ENCODE measurements around the gene H2BK1. TPM values are rescaled to one million over a fixed set of nuclear protein-coding genes. Genes with fewer than 3 reads are reported as not detected.
A peak's percentile ranks its signal among the peaks of the same experiment; 100 is the strongest.

The H2BK1 gene
- polyA plus RNA-seq, 4 donors, result not detected

- Histone ChIP-seq H3K4me3 (ENCODE audit: low read depth in 1 of 3, low read length in 3 of 3) (peak overlapping the region in 1 of 3 donors; percentile 56), H3K27ac (ENCODE audit: low read depth in 1 of 3, low read length in 2 of 3) (no peak overlapping the region), H3K27me3 (ENCODE audit: control insufficient read depth in 3 of 3, insufficient read depth in 3 of 3, low read length in 3 of 3) (peaks cover 0 to 53% (median 11%) of the 10 kb centered on the region in 3 donors), H3K36me3 (ENCODE audit: control insufficient read depth in 3 of 3, insufficient read depth in 2 of 3, low read depth in 1 of 3, low read length in 3 of 3) (peaks cover 0 to 8% (median 0%) of the 10 kb centered on the region in 3 donors), H3K9me3 (ENCODE audit: control insufficient read depth in 2 of 2, insufficient read depth in 1 of 2, low read depth in 1 of 2, low read length in 1 of 2) (no peaks in the 10 kb centered on the region), H3K4me1 (ENCODE audit: control insufficient read depth in 3 of 3, insufficient read depth in 2 of 3, low read depth in 1 of 3, low read length in 2 of 3) (peaks cover 4 to 39% (median 5%) of the 10 kb centered on the region in 3 donors)
- DNase-seq, result no peak
- WGBS, 3 donors, result 41 to 62% (median 61%) methylated on average over 4 of the region's 4 CpGs
- FAIRE-seq, result no peak
Observed at GRCh38 chr7:151246851-151247580, 36.7 kb upstream of the H2BK1 start.

GRCh38 chr7:151246102-151246850 lies 36.0 kb upstream of the H2BK1 start:
- no peak for FAIRE-seq
- H3K4me3 ChIP-seq (ENCODE audit: low read depth in 1 of 3, low read length in 3 of 3), result no peak overlapping the region
- peaks cover 4 to 37% (median 5%) of the 10 kb centered on the region in 3 donors for H3K4me1 ChIP-seq (ENCODE audit: control insufficient read depth in 3 of 3, insufficient read depth in 2 of 3, low read depth in 1 of 3, low read length in 2 of 3)
- DNase-seq, result no peak
- H3K27me3 ChIP-seq (ENCODE audit: control insufficient read depth in 3 of 3, insufficient read depth in 3 of 3, low read length in 3 of 3), result peaks cover 0 to 50% (median 7%) of the 10 kb centered on the region in 3 donors
- H3K9me3 ChIP-seq (ENCODE audit: control insufficient read depth in 2 of 2, insufficient read depth in 1 of 2, low read depth in 1 of 2, low read length in 1 of 2), result no peaks in the 10 kb centered on the region
- WGBS, 3 donors, result 50 to 55% (median 52%) methylated on average over 13 of the region's 13 CpGs
- H3K36me3 ChIP-seq (ENCODE audit: control insufficient read depth in 3 of 3, insufficient read depth in 2 of 3, low read depth in 1 of 3, low read length in 3 of 3), result peaks cover 0 to 15% (median 0%) of the 10 kb centered on the region in 3 donors
- H3K27ac ChIP-seq (ENCODE audit: low read depth in 1 of 3, low read length in 2 of 3), result no peak overlapping the region

DNA sequence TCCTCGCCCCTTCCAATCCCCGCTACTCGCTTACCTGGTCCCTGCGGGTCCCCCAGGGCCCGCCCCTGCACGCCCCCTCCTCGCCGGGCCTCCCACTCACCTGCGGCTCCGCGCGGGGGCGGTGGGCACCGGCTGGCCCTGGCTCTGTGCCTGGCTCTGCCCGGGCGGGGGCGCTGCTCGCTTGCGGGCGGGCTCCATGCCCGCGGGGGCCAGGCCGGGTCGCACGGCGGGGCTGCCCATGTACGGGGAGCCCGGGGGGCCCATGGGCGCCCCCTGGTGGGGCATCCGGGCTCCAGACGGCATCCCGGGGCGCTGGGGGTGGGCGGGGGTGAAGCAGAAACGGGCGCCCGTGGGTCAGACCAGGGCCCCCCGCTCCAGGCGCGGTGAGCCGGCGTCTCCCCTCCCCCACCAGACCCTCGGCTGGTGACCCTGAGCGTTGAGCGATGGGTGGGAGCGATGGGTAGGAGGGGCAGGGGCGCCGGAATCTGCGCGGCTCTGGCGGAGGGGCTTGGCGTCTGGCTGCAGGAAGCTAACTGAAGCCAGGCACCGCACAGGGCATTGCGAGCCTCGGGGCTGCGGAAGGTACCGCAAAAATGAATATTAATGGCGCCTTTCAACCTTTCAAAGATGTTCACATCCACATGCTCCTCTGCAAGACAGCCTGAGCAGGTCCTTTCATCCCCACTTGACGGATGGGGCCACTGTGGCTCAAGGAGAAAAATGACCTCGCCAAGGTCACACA lies 35.2 kb upstream of the H2BK1 start:
- 1 to 4% (median 3%) methylated on average over 30 to 60 of the region's 60 CpGs for WGBS, 3 donors
- peaks cover 0 to 44% (median 4%) of the 10 kb centered on the region in 3 donors for H3K27me3 ChIP-seq (ENCODE audit: control insufficient read depth in 3 of 3, insufficient read depth in 3 of 3, low read length in 3 of 3)
- no peak for FAIRE-seq
- peak in 1 of 2 donors; percentile 57 for DNase-seq
- peak overlapping the region in 1 of 3 donors; percentile 36 for H3K4me3 ChIP-seq (ENCODE audit: low read depth in 1 of 3, low read length in 3 of 3)
- peaks cover 0 to 18% (median 0%) of the 10 kb centered on the region in 3 donors for H3K36me3 ChIP-seq (ENCODE audit: control insufficient read depth in 3 of 3, insufficient read depth in 2 of 3, low read depth in 1 of 3, low read length in 3 of 3)
- peaks cover 4 to 32% (median 5%) of the 10 kb centered on the region in 3 donors for H3K4me1 ChIP-seq (ENCODE audit: control insufficient read depth in 3 of 3, insufficient read depth in 2 of 3, low read depth in 1 of 3, low read length in 2 of 3)
- H3K27ac ChIP-seq (ENCODE audit: low read depth in 1 of 3, low read length in 2 of 3), result no peak overlapping the region
- H3K9me3 ChIP-seq (ENCODE audit: control insufficient read depth in 2 of 2, insufficient read depth in 1 of 2, low read depth in 1 of 2, low read length in 1 of 2), result no peaks in the 10 kb centered on the region

GRCh38 chr7:151244841-151245346 lies 34.6 kb upstream of the H2BK1 start:
- 9 to 15% (median 13%) methylated on average over 14 to 15 of the region's 15 CpGs for WGBS, 3 donors
- H3K27me3 ChIP-seq (ENCODE audit: control insufficient read depth in 3 of 3, insufficient read depth in 3 of 3, low read length in 3 of 3), result peaks cover 0 to 38% (median 4%) of the 10 kb centered on the region in 3 donors
- no peaks in the 10 kb centered on the region for H3K9me3 ChIP-seq (ENCODE audit: control insufficient read depth in 2 of 2, insufficient read depth in 1 of 2, low read depth in 1 of 2, low read length in 1 of 2)
- DNase-seq, result no peak
- no peak for FAIRE-seq
- peaks cover 4 to 28% (median 5%) of the 10 kb centered on the region in 3 donors for H3K4me1 ChIP-seq (ENCODE audit: control insufficient read depth in 3 of 3, insufficient read depth in 2 of 3, low read depth in 1 of 3, low read length in 2 of 3)
- H3K27ac ChIP-seq (ENCODE audit: low read depth in 1 of 3, low read length in 2 of 3), result no peak overlapping the region
- peak overlapping the region in 1 of 3 donors; percentile 36 for H3K4me3 ChIP-seq (ENCODE audit: low read depth in 1 of 3, low read length in 3 of 3)
- H3K36me3 ChIP-seq (ENCODE audit: control insufficient read depth in 3 of 3, insufficient read depth in 2 of 3, low read depth in 1 of 3, low read length in 3 of 3), result peaks cover 0 to 23% (median 0%) of the 10 kb centered on the region in 3 donors

DNA sequence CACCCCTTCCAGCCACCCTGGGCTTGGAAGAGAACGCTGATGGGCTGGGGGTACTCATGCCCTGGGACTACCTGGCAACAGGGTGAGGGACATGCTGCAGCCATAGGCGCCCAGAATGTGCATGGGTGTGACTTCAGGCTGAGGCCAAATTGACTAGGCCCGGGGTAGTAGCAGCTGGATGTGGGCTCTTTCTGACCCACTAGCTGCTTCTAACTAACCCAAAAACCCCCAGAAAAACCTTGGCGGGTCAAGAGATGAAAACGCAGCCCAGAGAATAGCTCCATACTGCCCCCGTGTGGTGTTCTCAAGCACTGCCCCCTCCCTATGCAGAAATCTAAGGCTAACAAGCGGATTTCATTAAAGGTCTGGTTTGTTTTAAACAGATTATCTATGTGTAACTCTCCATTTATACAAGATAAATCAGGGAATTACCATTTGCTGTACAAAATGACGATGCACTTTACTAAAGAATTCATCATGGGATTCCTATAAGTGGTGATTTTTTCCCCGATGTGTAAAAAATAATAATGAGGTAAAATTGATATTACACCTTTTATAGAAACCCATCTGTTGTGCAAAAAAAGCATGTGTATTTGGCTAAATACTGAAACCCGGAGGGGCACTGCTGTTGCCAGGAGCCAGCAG lies 34.0 kb upstream of the H2BK1 start:
- 15 to 28% (median 19%) methylated on average over 10 of the region's 10 CpGs for WGBS, 3 donors
- Histone ChIP-seq H3K27ac (ENCODE audit: low read depth in 1 of 3, low read length in 2 of 3) (no peak overlapping the region), H3K27me3 (ENCODE audit: control insufficient read depth in 3 of 3, insufficient read depth in 3 of 3, low read length in 3 of 3) (peaks cover 0 to 38% (median 4%) of the 10 kb centered on the region in 3 donors), H3K4me3 (ENCODE audit: low read depth in 1 of 3, low read length in 3 of 3) (no peak overlapping the region), H3K9me3 (ENCODE audit: control insufficient read depth in 2 of 2, insufficient read depth in 1 of 2, low read depth in 1 of 2, low read length in 1 of 2) (no peaks in the 10 kb centered on the region), H3K4me1 (ENCODE audit: control insufficient read depth in 3 of 3, insufficient read depth in 2 of 3, low read depth in 1 of 3, low read length in 2 of 3) (peaks cover 4 to 22% (median 5%) of the 10 kb centered on the region in 3 donors), H3K36me3 (ENCODE audit: control insufficient read depth in 3 of 3, insufficient read depth in 2 of 3, low read depth in 1 of 3, low read length in 3 of 3) (peaks cover 0 to 29% (median 0%) of the 10 kb centered on the region in 3 donors)
- DNase-seq (peak; percentile 56 to 57), FAIRE-seq (no peak)

GRCh38 chr7:151243408-151244195 lies 33.3 kb upstream of the H2BK1 start:
- peaks cover 4 to 20% (median 5%) of the 10 kb centered on the region in 3 donors for H3K4me1 ChIP-seq (ENCODE audit: control insufficient read depth in 3 of 3, insufficient read depth in 2 of 3, low read depth in 1 of 3, low read length in 2 of 3)
- FAIRE-seq, result no peak
- WGBS, 3 donors, result 13 to 28% (median 16%) methylated on average over 17 of the region's 17 CpGs
- H3K36me3 ChIP-seq (ENCODE audit: control insufficient read depth in 3 of 3, insufficient read depth in 2 of 3, low read depth in 1 of 3, low read length in 3 of 3), result peaks cover 0 to 36% (median 3%) of the 10 kb centered on the region in 3 donors
- no peaks in the 10 kb centered on the region for H3K9me3 ChIP-seq (ENCODE audit: control insufficient read depth in 2 of 2, insufficient read depth in 1 of 2, low read depth in 1 of 2, low read length in 1 of 2)
- peaks cover 0 to 38% (median 4%) of the 10 kb centered on the region in 3 donors for H3K27me3 ChIP-seq (ENCODE audit: control insufficient read depth in 3 of 3, insufficient read depth in 3 of 3, low read length in 3 of 3)
- H3K27ac ChIP-seq (ENCODE audit: low read depth in 1 of 3, low read length in 2 of 3), result no peak overlapping the region
- H3K4me3 ChIP-seq (ENCODE audit: low read depth in 1 of 3, low read length in 3 of 3), result peak overlapping the region in 1 of 3 donors; percentile 39
- DNase-seq, result peak in 1 of 2 donors; percentile 42

GRCh38 chr7:151243045-151243349 lies 32.7 kb upstream of the H2BK1 start:
- peaks cover 0 to 38% (median 4%) of the 10 kb centered on the region in 3 donors for H3K27me3 ChIP-seq (ENCODE audit: control insufficient read depth in 3 of 3, insufficient read depth in 3 of 3, low read length in 3 of 3)
- peak overlapping the region in 1 of 3 donors; percentile 39 for H3K4me3 ChIP-seq (ENCODE audit: low read depth in 1 of 3, low read length in 3 of 3)
- no peak overlapping the region for H3K27ac ChIP-seq (ENCODE audit: low read depth in 1 of 3, low read length in 2 of 3)
- 19 to 44% (median 27%) methylated on average over 2 of the region's 2 CpGs for WGBS, 3 donors
- H3K4me1 ChIP-seq (ENCODE audit: control insufficient read depth in 3 of 3, insufficient read depth in 2 of 3, low read depth in 1 of 3, low read length in 2 of 3), result peaks cover under 1 to 20% (median 5%) of the 10 kb centered on the region in 3 donors
- no peaks in the 10 kb centered on the region for H3K9me3 ChIP-seq (ENCODE audit: control insufficient read depth in 2 of 2, insufficient read depth in 1 of 2, low read depth in 1 of 2, low read length in 1 of 2)
- no peak for DNase-seq
- FAIRE-seq, result no peak
- H3K36me3 ChIP-seq (ENCODE audit: control insufficient read depth in 3 of 3, insufficient read depth in 2 of 3, low read depth in 1 of 3, low read length in 3 of 3), result peaks cover 3 to 42% (median 3%) of the 10 kb centered on the region in 3 donors
